IPS-18c (cell line): ENCODE measurements around the gene SRXN1.

Experiments used
- H3K4me3 ChIP-seq: 2 replicates; pipeline ENCODE4 v1.7.0; 2013; ENCODE audit warnings: low read depth, mild to moderate bottlenecking, low read length, moderate library complexity; ENCODE audit not compliant: insufficient read depth
- H3K9me3 ChIP-seq: one replicate; pipeline ENCODE4 v1.6.1; 2013; ENCODE audit warnings: mild to moderate bottlenecking, low read length, moderate library complexity; ENCODE audit not compliant: control insufficient read depth, insufficient read depth

The SRXN1 gene

GRCh38 chr20:623704-624103 is 29.3 kb downstream of the SRXN1 start:
- Histone ChIP-seq H3K9me3 (no peaks in the 10 kb centered on the region), H3K4me3 (no peak overlapping the region)

GRCh38 chr20:623021-623420 is 30.0 kb downstream of the SRXN1 start:
- H3K4me3 ChIP-seq: no peak overlapping the region
- no peaks in the 10 kb centered on the region for H3K9me3 ChIP-seq

DNA sequence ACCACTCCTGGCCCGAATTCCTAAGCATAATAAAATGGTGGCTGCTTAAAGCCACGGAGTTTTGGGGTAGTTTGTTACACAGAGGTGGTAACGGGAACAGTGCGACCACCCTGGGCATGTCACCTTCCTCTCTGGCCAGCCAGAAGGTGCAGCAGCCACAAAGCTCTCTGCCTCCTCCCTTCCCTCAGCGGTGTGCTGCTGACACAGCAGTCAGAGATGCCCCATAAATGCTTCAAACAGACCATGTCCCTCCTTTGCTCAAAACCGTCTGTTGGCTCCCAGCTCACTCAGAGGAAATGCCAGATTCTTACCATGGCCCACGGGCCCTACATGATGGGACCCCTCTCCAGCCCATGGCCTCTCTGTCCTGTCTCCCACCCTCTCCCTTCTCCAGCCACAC is 30.8 kb downstream of the SRXN1 start:
- Histone ChIP-seq H3K9me3 (no peaks in the 10 kb centered on the region), H3K4me3 (no peak overlapping the region)

GRCh38 chr20:621125-621756 is 31.8 kb downstream of the SRXN1 start:
- H3K9me3 ChIP-seq: no peaks in the 10 kb centered on the region
- no peak overlapping the region for H3K4me3 ChIP-seq

DNA sequence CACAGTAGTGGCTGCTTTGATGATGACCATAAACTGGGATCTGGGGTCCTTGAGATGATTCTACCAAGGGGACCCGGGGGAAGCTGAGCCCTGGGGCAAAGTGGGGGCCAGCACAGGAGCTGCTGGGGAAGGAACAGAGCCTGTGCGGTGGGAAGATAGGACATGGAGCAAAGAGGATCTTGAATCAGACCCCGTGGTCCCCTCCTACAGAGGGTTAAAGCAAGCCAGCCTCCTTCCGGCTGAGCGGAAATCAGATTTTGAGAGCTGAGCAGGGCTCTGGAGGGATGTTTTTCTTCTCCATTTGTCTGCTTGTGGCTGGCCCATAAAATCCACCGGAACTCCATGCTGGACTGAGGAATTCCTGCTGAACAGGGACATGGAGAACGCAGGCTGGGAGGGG is 32.8 kb downstream of the SRXN1 start:
- H3K4me3 ChIP-seq: no peak overlapping the region
- no peaks in the 10 kb centered on the region for H3K9me3 ChIP-seq

- Histone ChIP-seq H3K9me3 (no peaks in the 10 kb centered on the region), H3K4me3 (no peak overlapping the region)
These were observed 34.0 kb downstream of the SRXN1 start for GRCh38 chr20:618980-619379.

DNA sequence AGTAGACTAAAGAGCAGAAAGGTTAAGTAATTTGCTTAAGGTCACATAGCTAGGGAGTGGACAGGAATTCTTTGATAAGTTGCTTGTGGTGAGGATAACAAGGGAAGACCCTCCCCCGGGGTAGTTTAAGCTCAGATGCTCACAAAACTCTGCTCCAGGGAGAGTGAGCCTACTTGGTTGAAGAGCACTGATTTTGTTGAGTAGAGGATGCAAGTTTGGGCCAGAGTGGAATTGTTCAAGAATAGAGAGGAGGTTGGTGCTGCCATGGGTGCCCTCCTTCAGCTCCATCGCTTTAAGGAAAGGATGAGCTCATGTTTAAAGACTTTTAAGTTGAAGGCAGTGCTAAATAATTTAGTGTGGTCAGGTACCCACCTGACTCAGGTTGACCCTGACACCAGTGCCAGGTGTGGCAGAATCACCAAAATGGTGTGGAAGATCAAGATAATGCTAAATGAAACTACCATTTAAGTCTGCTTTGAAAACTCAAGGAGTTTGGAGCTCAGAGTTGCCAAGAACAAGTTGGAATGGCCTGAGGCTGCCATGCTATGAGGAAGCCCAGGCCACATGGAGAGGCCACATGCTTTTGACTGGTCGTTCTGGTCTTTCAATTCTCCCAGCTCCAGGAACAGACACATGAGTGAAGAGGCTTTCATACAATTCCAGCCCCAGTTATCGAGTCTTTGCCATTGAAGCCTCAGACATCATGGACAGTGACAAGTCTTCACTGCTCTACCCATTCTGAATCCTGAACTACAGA is 34.9 kb downstream of the SRXN1 start:
- Histone ChIP-seq H3K9me3 (no peaks in the 10 kb centered on the region), H3K4me3 (no peak overlapping the region)

DNA sequence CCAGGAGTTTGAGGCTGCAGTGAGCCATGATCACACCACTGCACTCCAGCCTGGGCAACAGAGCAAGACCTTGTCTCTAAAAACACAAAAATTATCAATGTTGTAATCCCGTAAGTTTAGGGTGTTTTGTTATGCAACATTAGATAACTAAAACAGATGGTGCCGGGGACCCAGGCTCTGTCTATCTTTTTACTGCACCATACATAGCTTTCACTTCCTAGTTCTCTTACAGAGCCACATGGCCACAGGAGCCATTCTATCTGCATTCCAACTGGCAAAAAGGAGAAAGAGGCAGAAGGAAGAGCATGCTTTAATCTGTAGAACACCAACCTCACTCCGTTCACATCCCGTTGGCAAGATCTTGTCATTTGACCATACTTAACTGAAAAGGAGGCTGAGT is 37.5 kb downstream of the SRXN1 start:
- no peaks in the 10 kb centered on the region for H3K9me3 ChIP-seq
- H3K4me3 ChIP-seq: no peak overlapping the region

- no peak overlapping the region for H3K4me3 ChIP-seq
- no peaks in the 10 kb centered on the region for H3K9me3 ChIP-seq
These were observed 41.2 kb downstream of the SRXN1 start for GRCh38 chr20:611843-612185.

DNA sequence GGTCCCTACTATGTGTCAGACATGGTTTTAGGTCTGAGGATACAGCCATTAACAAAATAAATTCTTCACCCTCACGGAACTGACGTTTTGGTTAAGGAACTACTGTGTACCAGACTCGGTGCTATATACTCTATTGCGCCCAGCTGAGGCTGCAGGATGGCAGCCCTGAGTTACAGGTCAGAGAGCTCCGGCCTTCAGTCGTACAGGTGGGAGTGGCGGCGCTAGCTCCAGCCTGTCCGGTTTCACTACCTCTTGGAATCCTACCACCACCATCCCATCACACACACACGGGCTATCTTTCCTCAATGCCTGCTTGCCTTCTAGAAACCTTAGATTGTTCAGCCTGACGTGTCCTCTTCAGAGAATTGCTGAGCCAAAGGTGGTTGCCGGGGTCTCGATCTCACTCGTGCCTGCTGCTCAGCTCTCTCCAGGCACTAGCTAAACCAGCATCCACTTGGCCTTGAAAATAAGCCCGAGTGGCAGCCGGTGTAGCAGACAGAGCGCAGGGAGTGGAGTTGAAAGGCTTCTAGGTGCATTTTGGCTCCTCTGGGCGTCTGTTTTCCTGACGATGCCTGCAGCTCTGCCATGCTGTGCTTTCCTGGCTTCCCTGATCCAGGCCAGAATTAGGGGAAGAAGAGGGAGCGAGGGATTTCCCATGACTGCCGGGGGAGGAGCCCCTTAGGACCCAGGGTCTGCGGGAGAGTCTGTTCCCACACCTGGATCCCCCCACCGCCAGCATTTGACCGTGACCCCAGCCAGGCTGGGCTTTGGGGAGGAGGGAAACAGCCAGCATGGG is 41.8 kb downstream of the SRXN1 start:
- Histone ChIP-seq H3K9me3 (no peaks in the 10 kb centered on the region), H3K4me3 (no peak overlapping the region)

DNA sequence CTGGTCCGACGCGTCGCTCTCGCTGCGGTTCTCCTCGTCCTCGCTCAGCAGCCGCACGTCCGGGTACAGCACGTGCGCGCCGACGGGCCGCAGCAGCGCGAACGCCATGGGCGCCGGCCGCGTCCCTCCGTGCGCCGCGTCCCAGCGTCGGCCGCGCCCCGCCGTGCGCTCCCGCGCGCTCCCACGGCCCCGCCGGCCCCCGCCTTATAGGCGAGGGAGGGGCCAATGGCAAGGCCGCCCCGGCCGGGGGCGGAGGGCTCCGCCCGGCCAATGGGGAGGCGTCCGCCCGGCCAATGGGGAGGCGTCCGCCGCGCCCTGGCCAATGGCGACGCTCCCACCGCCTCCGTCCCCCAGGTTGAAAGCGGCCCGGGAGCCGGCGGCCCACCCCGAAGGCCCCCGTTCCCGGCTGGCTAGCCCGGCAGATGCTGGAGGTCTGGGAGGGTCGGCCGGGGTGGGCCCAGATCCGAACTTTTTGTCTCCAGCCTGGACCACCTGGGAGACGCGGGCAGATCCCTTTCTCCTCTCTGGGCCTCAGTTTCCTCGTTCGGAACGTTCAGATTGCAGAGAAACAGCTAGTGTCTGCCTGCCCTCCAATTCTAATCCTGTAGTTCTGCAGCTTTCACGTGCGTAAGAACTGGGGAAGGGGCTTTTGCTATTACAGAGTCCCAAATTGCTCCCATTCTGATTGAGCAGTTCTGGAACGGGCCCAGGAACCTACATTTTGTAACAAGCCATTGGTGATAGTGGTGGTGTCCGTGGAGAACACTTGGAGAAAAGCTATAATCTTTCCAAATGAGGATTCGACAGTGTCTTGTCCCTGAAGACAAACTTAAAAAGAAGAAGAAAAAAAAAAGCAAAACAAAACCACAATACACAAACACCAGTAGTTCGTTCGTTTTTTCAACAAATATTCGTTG is 42.6 kb downstream of the SRXN1 start, which contains the start of gene TCF15:
TSS of gene TCF15 (minus strand) at position 180 of the 917 bp plus-strand sequence. CDS start at position 108, 72 bp downstream.
- H3K4me3 ChIP-seq: peak within 1 kb of the TSS; percentile 57
- no peaks in the 10 kb centered on the region for H3K9me3 ChIP-seq

DNA sequence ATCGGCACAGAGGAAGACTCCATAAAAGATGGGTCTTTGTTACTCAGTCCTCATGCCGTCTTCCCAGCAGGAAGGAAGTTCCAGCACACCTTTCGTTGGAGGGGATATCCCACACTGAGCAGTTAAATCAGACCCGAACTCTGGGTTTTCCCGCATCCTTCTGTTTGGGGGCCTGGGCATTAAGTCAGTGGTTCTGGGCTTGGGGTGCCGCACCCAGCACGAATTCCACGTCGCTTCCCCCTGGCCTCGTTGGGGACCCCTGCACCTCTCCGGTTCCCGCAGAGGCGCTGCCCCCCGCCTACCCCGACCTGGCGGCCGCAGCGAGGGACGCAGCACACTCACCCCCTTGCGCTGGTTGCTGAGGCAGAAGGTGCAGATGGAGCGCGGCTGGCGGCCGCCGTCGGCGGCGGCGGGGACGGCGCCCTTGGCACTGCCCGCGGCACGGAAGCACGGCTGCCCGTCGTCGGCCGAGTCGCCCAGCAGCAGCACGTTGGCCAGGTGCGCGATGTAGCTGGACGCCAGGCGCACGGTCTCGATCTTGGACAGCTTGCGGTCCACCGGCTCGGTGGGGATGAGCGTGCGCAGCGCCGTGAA is 43.5 kb downstream of the SRXN1 start:
- Histone ChIP-seq H3K9me3 (no peaks in the 10 kb centered on the region), H3K4me3 (peak overlapping the region; percentile 57)

DNA sequence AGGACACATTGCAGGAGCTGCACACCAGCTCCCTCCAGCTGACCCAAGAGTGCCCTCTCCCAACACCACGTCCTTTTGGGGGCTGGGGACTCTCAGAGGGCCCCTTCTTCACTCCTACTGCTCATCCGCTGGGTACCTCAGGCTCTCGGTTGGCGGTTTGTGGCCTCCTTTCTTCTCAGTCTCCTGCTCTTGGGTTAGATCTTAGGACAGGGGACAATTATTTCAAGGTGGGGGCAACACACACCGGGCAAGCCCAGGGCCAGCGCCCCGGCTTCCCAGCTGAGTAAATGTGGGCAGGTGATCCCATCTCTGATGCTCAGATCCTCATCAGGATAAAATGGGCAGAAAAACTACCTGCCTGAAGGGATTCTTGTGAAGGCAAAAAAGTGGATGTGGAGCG is 44.0 kb downstream of the SRXN1 start:
- H3K9me3 ChIP-seq: no peaks in the 10 kb centered on the region
- H3K4me3 ChIP-seq: peak overlapping the region; percentile 57

- H3K9me3 ChIP-seq: no peaks in the 10 kb centered on the region
- H3K4me3 ChIP-seq: no peak overlapping the region
These were observed 45.5 kb downstream of the SRXN1 start for GRCh38 chr20:607476-607875.

DNA sequence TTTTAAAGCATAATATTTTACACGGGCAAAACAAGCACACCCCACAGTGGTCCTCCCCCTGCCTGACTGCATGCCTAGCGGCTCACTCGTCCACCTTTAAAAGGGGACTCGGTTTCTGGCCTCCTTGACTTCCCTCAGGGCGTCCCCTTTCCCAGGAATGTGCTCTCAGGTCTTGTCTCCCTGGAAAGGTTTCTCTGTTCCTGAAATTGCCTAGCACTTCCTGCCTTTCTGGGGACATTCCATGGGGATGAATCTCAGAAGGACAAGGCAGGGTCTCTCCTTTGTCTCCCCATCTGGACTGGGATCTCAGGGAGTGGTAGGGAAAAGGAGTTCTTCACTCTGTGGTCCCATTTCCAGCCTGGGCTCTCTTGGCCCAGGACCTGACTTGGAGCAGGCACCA is 47.8 kb downstream of the SRXN1 start:
- H3K4me3 ChIP-seq: no peak overlapping the region
- no peaks in the 10 kb centered on the region for H3K9me3 ChIP-seq

- no peak overlapping the region for H3K4me3 ChIP-seq
These were observed 49.8 kb downstream of the SRXN1 start for GRCh38 chr20:603116-603640.

More at GRCh38 chr20:603116-603640, 49.8 kb downstream of the SRXN1 start:
- H3K9me3 ChIP-seq: no peaks in the 10 kb centered on the region
